K562 (cell line): ENCODE data around the gene AREL1. TPM values are rescaled to one million over a fixed set of nuclear protein-coding genes. Genes with fewer than 3 reads are reported as not detected.

Experiments
- CREB3 ChIP-seq: fragments of 450-650 bp; conservative IDR thresholded peaks from 2 replicates; pipeline ENCODE4 v1.6.1; 2016; ENCODE audit warnings: missing genetic modification characterization, low read depth, mild to moderate bottlenecking, missing compliant biosample characterization, moderate library complexity
- FOXA3 ChIP-seq, 2 experiments: fragments of 450-650 bp in 1 of 2; sonication (generic) in 1 of 2; formaldehyde crosslinking; IDR thresholded peaks in 1 of 2; conservative IDR thresholded peaks in 1 of 2; 2 replicates each; pipeline versions ENCODE4 v1.4.0 to v1.8.0; 2020 to 2022; ENCODE audit warnings: mild to moderate bottlenecking in 2 of 2, missing genetic modification reagents in 1 of 2
- RREB1 ChIP-seq: fragments of 250-450 bp; sonication (Bioruptor Pico); IDR thresholded peaks from 2 replicates; pipeline ENCODE4 v1.4.0; 2020
- THRA ChIP-seq: fragments of 450-650 bp; IDR thresholded peaks from 2 replicates; pipeline ENCODE4 v1.6.1; 2017; ENCODE audit warnings: mild to moderate bottlenecking, moderate library complexity
- ZBTB11 ChIP-seq, 3 experiments: fragments of 200-800 bp in 1 of 3; fragments of 250-450 bp in 1 of 3; fragments of 450-650 bp in 1 of 3; sonication (Bioruptor Pico) in 1 of 3; sonication (Bioruptor generic) in 1 of 3; formaldehyde crosslinking in 1 of 3; IDR thresholded peaks; 2 replicates each; pipeline versions ENCODE4 v1.6.1 to v1.8.0; 2016 to 2022; ENCODE audit warnings: mild to moderate bottlenecking in 2 of 3, missing genetic modification characterization in 2 of 3, missing compliant biosample characterization in 1 of 3, moderate library complexity in 1 of 3
- polyA plus RNA-seq, 8 experiments: library from polyadenylated mRNA; depleted of rRNA in 4 of 8; stranded (reverse) in 5 of 8; unstranded in 3 of 8; fragments of >200 nt; fragmentation: Nextera tagmentation in 2 of 8; fragmentation: Illumina TruSeq in 1 of 8; extraction: Ambion mirVana in 2 of 8; extraction: Trizol in 1 of 8; gene quantifications; 2 replicates each; pipeline versions ENCODE4 v1.2.1 to v1.2.3, GENCODE V29; 2011 to 2014; ENCODE audit warnings: inconsistent platforms in 1 of 8, missing spikeins in 1 of 8
- total RNA-seq, 7 experiments: library from RNA; depleted of rRNA in 6 of 7; stranded (reverse); fragments of >200 nt in 6 of 7; fragmentation: Illumina TruSeq in 2 of 7; extraction: Trizol in 2 of 7; gene quantifications; 2 replicates each; pipeline versions ENCODE4 v1.2.1 to v1.2.3, GENCODE V29; 2011 to 2021; ENCODE audit warnings: low replicate concordance in 1 of 7

Gene AREL1
- total and polyA plus RNA-seq, 9 of the 15 experiments (the other 6 are each of a cell fraction or from before 2014, with no cell fraction given), result 6.0 to 24.8 (median 16.6) TPM

GRCh38 chr14:74663884-74664283 lies 49.0 kb downstream of the AREL1 start (continued):
- TF ChIP-seq RREB1 (CRISPR knock-in tag) (no peak), FOXA3 (CRISPR knock-in tag; conservative IDR thresholded peaks at IDR 0.05 in 1 of 2, IDR thresholded peaks at IDR 0.05 in 1 of 2) (no peak), THRA (no peak), CREB3 (tag) (no peak), ZBTB11 (CRISPR knock-in tag; IDR thresholded peaks at IDR 0.05) (no peak)
